Activated CD4-positive, alpha-beta T cell treated with anti-CD3 and anti-CD28 coated beads, Interleukin-2, amount 50 U/mL, for 24 hours (primary cell): ENCODE data around the gene TRABD.

Source experiments
- DNase-seq, 2 donors: peaks; one replicate each; pipeline ENCODE4 v3.0.0-alpha.2; 2020; ENCODE audit warnings: low read depth in 1 of 2, low spot score in 1 of 2

Gene TRABD

GRCh38 chr22:50217543-50218152, 31.9 kb downstream of the TRABD start:
- no peak for DNase-seq

DNA sequence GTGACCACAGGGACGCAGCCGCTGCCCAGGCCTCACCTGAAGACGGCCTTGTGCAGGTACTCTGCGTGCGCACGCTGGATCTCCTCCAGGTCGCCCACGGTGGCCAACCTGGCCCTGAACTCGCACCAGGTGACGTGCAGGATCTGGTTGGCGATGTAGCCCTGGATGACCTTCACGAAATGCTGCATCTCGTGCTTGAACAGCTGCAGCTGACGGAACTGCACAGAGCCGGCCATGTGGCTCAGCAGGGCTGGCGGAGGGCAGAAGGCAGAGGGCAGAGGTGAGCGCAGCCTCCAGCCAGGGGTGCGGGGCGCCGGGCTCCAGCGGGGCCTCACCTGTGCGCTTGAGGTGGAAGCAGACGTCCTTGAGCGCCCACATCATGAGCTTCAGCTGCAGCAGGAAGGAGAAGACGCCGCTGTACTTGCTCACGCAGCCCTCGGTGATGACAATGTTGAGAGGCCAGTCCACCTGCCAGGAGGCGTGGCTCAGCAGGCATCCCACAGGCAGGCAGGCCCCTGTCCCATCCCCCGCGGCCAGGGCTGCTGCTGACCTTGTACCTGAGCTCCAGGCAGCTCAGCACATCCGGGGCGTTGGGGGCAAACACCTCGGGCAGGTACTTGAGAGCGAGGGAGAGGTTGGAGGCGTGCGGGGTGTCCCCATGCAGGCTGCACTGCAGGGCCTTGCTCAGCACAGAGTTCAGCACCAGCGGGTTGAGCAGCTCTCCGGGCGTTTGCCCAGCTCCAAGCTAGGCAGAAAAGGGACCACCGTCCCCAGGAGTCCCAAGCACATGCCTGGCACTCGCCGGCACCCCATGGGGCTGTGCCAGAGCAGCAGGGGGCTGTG, 32.7 kb downstream of the TRABD start:
- no peak for DNase-seq

- no peak for DNase-seq
These were observed 33.4 kb downstream of the TRABD start for GRCh38 chr22:50218996-50219727.

GRCh38 chr22:50219800-50220602, 34.3 kb downstream of the TRABD start:
- no peak for DNase-seq

GRCh38 chr22:50220603-50221409, 35.1 kb downstream of the TRABD start:
- DNase-seq: no peak

- DNase-seq: no peak
These were observed 35.9 kb downstream of the TRABD start for GRCh38 chr22:50221410-50222300.

DNA sequence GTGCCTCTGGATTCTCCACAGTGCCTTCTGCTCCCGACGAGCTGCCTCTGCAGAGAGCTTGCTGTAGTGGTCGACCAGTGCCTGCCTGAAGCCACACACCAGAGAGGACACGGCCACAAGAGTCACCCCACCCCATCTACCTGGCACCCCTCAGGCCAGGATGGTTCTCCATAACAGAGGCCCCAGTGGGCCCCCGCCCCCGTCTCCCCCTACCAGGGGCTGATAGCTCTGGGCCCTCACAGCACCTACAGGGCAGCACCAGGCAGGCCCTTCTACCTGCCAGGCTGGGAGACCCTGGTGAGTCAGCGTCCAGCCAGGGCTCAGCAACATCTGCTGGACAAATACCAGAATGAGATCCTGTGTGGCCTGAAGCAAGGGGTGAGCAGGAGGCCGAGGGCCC, 36.8 kb downstream of the TRABD start:
- DNase-seq: no peak

GRCh38 chr22:50224071-50224470, 38.4 kb downstream of the TRABD start:
- no peak for DNase-seq

- no peak for DNase-seq
These were observed 39.7 kb downstream of the TRABD start for GRCh38 chr22:50225200-50225969.

DNA sequence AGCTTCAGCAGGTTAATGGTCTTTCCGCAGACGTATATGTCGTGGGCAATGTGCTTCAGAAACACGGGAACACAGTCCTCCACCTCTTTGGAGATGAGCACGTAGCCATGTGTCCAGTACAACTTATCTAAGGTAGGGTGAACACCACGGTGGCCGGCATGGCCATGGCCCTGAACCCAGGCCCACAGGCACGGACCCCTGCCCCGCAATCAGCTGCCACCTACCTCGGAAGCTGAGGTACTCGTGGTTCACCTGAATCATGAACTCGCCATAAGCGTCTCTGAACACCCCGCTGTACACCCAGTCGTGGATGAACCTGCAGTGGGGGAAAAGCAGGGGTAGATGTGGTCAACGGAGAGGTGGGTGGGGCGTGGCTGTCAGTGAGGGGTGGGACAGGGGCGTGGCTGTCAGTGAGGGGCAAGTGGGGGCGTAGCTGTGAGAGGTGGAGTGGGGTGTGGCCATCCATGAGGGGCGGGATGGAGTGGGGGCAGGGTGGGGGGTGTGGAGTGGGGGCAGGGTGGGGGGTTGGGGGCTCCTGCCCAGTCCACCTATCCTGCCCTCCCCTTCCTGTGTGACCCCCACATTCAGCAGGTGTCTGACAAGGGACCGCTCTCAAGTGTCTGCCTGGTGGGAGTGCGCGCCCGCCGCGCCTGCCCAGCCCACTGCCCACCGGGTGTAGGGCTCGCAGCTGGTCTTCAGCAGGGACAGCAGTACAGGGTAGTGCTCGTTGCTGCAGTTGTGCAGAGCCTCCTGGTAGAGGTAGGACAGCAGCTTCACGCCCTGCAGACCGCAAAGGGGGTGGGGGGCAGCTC, 40.6 kb downstream of the TRABD start:
- DNase-seq: no peak

- DNase-seq: no peak
These were observed 41.1 kb downstream of the TRABD start for GRCh38 chr22:50226875-50227165.

GRCh38 chr22:50227579-50228215, 42.0 kb downstream of the TRABD start:
- no peak for DNase-seq

GRCh38 chr22:50228366-50228765, 42.7 kb downstream of the TRABD start:
- DNase-seq: no peak

- no peak for DNase-seq
These were observed 43.7 kb downstream of the TRABD start for GRCh38 chr22:50229370-50229769.

GRCh38 chr22:50232481-50233151, 46.9 kb downstream of the TRABD start:
- no peak for DNase-seq

GRCh38 chr22:50233223-50233622, 47.5 kb downstream of the TRABD start:
- no peak for DNase-seq
